A673 (cell line): ENCODE data around the gene SLC4A8. TPM values are rescaled to one million over a fixed set of nuclear protein-coding genes. Genes with fewer than 3 reads are reported as not detected.

ENCODE experiments used
- BruUV-seq: library from RNA; stranded (reverse); fragments of 400-500 nt; replicated peaks from 2 replicates; lab custom pipeline; 2021; lab: Mats Ljungman, UMichigan
- CTCF ChIA-PET: fragments of 300-600 bp; sonication (Branson Sonifier 250); formaldehyde crosslinking; loops from one replicate; lab custom pipeline; 2022; ENCODE audit warnings: antibody characterized with exemption; lab: Charles Lee
- POLR2A ChIA-PET: fragments of 300-600 bp; sonication (Branson Sonifier 250); formaldehyde crosslinking; loops from one replicate; lab custom pipeline; 2022; ENCODE audit warnings: antibody characterized with exemption; ENCODE audit not compliant: low non-redundant PET; lab: Charles Lee
- DNase-seq: peaks from one replicate; pipeline ENCODE4 v3.0.0-alpha.2; 2015; ENCODE audit warnings: low spot score
- H3K27ac ChIP-seq: fragments of 200-600 bp; sonication (generic); 2 replicates; pipeline ENCODE4 v1.5.1; 2016; ENCODE audit warnings: mixed run types, low read depth, mild to moderate bottlenecking, mixed read lengths, antibody characterized with exemption, low read length; ENCODE audit not compliant: poor library complexity, severe bottlenecking
- H3K27me3 ChIP-seq: fragments of 200-600 bp; sonication (generic); replicated peaks from 2 replicates; pipeline ENCODE4 v1.6.1; 2017; ENCODE audit warnings: mixed run types, low read depth, mild to moderate bottlenecking, mixed read lengths, antibody characterized with exemption, low read length; ENCODE audit not compliant: insufficient read depth, poor library complexity
- H3K36me3 ChIP-seq: fragments of 200-600 bp; sonication (generic); 2 replicates; pipeline ENCODE4 v1.6.1; 2016; ENCODE audit warnings: mixed run types, mild to moderate bottlenecking, mixed read lengths, antibody characterized with exemption, low read length; ENCODE audit not compliant: insufficient read depth, poor library complexity, severe bottlenecking
- H3K4me1 ChIP-seq: fragments of 200-600 bp; sonication (generic); 2 replicates; pipeline ENCODE4 v1.6.1; 2017; ENCODE audit warnings: mixed run types, mild to moderate bottlenecking, mixed read lengths, antibody characterized with exemption, low read length; ENCODE audit not compliant: insufficient read depth, poor library complexity, severe bottlenecking
- H3K4me3 ChIP-seq: fragments of 200-600 bp; sonication (generic); 2 replicates; pipeline ENCODE4 v1.5.1; 2016; ENCODE audit warnings: low read depth, mixed run types, mild to moderate bottlenecking, mixed read lengths, low read length; ENCODE audit not compliant: poor library complexity, severe bottlenecking
- H3K9me3 ChIP-seq: fragments of 200-600 bp; sonication (generic); 2 replicates; pipeline ENCODE4 v1.6.1; 2016; ENCODE audit warnings: mixed run types, low read depth, mild to moderate bottlenecking, mixed read lengths, antibody characterized with exemption, low read length; ENCODE audit not compliant: poor library complexity, severe bottlenecking
- EZH2 ChIP-seq: fragments of 200-600 bp; sonication (generic); IDR thresholded peaks from 2 replicates; pipeline ENCODE4 v1.6.1; 2017; ENCODE audit warnings: borderline replicate concordance, low read depth, mild to moderate bottlenecking, mixed read lengths, antibody characterized with exemption, low read length; ENCODE audit not compliant: poor library complexity, severe bottlenecking
- intact Hi-C: fragments of 100-400 bp; cut with micrococcal nuclease; formaldehyde crosslinking; loops from one replicate; pipeline ENCODE4 v1.10.0; 2022; ENCODE audit not compliant: unreplicated experiment
- total RNA-seq: library from RNA; stranded (reverse); gene quantifications from 2 replicates; pipeline ENCODE4 v1.2.3, GENCODE V29; 2021
- TF ChIP-seq, protein P1 (sequence below): fragments of 300-800, 200-600 bp; sonication (generic); conservative IDR thresholded peaks from 2 replicates; pipeline ENCODE4 v1.5.1; 2017; ENCODE audit warnings: low read depth, mild to moderate bottlenecking, antibody characterized with exemption, low read length, moderate library complexity, mixed read lengths

SLC4A8 gene
- total RNA-seq, 1 experiment from 2014 or later: 0.73 TPM

- H3K9me3 ChIP-seq: no peaks in the 10 kb centered on the region
- H3K4me1 ChIP-seq: no peaks in the 10 kb centered on the region
- DNase-seq: no peak
- ChIA-PET POLR2A (no interaction called here), CTCF (interaction anchor here (0.6 kb wide), 1 partner anchor 25 kb away, joined by 3 read pairs; no protein-coding TSS in a partner anchor)
- no peak overlapping the region for H3K27ac ChIP-seq
- H3K36me3 ChIP-seq: no peaks in the 10 kb centered on the region
- no TSS peak for BruUV-seq
- intact Hi-C loops: no loop called here
- TF ChIP-seq EZH2: no peak
- TF ChIP-seq, protein P1, sequence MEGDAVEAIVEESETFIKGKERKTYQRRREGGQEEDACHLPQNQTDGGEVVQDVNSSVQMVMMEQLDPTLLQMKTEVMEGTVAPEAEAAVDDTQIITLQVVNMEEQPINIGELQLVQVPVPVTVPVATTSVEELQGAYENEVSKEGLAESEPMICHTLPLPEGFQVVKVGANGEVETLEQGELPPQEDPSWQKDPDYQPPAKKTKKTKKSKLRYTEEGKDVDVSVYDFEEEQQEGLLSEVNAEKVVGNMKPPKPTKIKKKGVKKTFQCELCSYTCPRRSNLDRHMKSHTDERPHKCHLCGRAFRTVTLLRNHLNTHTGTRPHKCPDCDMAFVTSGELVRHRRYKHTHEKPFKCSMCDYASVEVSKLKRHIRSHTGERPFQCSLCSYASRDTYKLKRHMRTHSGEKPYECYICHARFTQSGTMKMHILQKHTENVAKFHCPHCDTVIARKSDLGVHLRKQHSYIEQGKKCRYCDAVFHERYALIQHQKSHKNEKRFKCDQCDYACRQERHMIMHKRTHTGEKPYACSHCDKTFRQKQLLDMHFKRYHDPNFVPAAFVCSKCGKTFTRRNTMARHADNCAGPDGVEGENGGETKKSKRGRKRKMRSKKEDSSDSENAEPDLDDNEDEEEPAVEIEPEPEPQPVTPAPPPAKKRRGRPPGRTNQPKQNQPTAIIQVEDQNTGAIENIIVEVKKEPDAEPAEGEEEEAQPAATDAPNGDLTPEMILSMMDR: no peak
- no peak overlapping the region for H3K4me3 ChIP-seq
- no peaks in the 10 kb centered on the region for H3K27me3 ChIP-seq
Observed at GRCh38 chr12:51458635-51459034, 34.0 kb downstream of the SLC4A8 start.

- no peak for DNase-seq
- no TSS peak for BruUV-seq
- Histone ChIP-seq H3K9me3 (no peaks in the 10 kb centered on the region), H3K27ac (no peak overlapping the region), H3K36me3 (no peaks in the 10 kb centered on the region), H3K4me3 (no peak overlapping the region), H3K4me1 (no peaks in the 10 kb centered on the region), H3K27me3 (no peaks in the 10 kb centered on the region)
- intact Hi-C loops: no loop called here
- TF ChIP-seq EZH2: no peak
- TF ChIP-seq, protein P1: no peak
- ChIA-PET CTCF (no interaction called here), POLR2A (no interaction called here)
Observed at GRCh38 chr12:51460519-51460918, 35.9 kb downstream of the SLC4A8 start.

- no peak overlapping the region for H3K4me3 ChIP-seq
- BruUV-seq: no TSS peak
- CTCF ChIA-PET: no interaction called here
Observed at GRCh38 chr12:51465491-51465890, 40.9 kb downstream of the SLC4A8 start.

More at GRCh38 chr12:51465491-51465890, 40.9 kb downstream of the SLC4A8 start:
- no peak for DNase-seq
- Histone ChIP-seq H3K27ac (no peak overlapping the region), H3K27me3 (no peaks in the 10 kb centered on the region), H3K9me3 (no peaks in the 10 kb centered on the region), H3K36me3 (no peaks in the 10 kb centered on the region), H3K4me1 (no peaks in the 10 kb centered on the region)
- intact Hi-C loops: no loop called here
- POLR2A ChIA-PET: no interaction called here
- no peak for TF ChIP-seq EZH2
- TF ChIP-seq, protein P1: no peak
